ENCODE results near the gene GAB1.

Gene GAB1

DNA sequence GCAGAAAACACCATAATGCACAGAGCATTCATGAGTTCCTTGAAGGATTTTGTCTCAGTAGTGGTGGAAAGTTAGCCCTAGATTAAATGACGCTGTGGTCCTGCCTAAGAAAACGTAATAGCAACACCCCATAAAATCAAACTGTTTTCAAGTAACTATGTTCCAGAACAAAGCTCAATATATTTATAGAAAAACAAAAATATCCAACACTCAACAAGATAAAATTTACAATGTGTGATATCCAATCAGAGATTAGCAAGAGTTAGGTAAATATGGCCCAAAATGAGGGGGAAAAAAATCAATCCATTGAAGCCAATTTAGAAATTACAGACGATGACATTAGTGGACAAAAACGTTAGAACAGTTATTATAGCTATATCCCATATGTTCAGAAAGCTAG is 9.9 kb upstream of the GAB1 start:
- no peak for DNase-seq
- Mint-ChIP-seq H3K9me3 (no peaks in the 10 kb centered on the region), H3K4me3 (no peak overlapping the region), H3K27me3 (ENCODE audit: low read depth, poor library complexity) (peaks cover 9% of the 10 kb centered on the region), H3K36me3 (ENCODE audit: low read depth) (no peaks in the 10 kb centered on the region), H3K4me1 (no peaks in the 10 kb centered on the region), H3K27ac (no peak overlapping the region)
- no peak for TF ChIP-seq CTCF (IDR thresholded peaks at IDR 0.05)

DNA sequence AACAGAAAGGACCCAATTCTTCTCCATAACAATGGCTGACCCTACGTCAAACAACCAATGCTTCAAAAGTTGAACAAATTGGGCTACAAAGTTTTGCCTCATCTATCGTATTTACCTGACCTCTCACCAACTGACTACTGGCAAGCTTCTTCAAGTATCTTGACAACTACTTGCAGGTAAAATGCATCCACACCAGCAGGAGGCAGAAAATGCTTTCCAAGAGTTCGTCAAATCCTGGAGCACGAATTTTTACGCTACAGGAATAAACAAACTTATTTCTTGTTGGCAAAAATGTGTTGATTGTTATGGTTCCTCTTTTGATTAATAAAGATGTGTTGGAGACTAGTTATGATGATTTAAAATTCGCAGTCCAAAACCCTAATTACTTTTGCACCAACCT is 6.7 kb upstream of the GAB1 start:
- Mint-ChIP-seq H3K4me1 (no peaks in the 10 kb centered on the region), H3K4me3 (no peak overlapping the region), H3K36me3 (ENCODE audit: low read depth) (no peaks in the 10 kb centered on the region), H3K27ac (no peak overlapping the region), H3K9me3 (peaks cover 5% of the 10 kb centered on the region), H3K27me3 (ENCODE audit: low read depth, poor library complexity) (peaks cover 7% of the 10 kb centered on the region)
- no peak for DNase-seq
- TF ChIP-seq CTCF (IDR thresholded peaks at IDR 0.05): no peak

GRCh38 chr4:143335979-143336780 is 496 bp upstream of the GAB1 start:
- Mint-ChIP-seq H3K4me1 (peaks cover 28% of the 10 kb centered on the region), H3K9me3 (peaks cover 5% of the 10 kb centered on the region), H3K36me3 (ENCODE audit: low read depth) (peaks cover 5% of the 10 kb centered on the region), H3K27me3 (ENCODE audit: low read depth, poor library complexity) (peaks cover 4% of the 10 kb centered on the region), H3K27ac (peak overlapping the region; percentile 94), H3K4me3 (peak overlapping the region; percentile 100)
- no peak for TF ChIP-seq CTCF (IDR thresholded peaks at IDR 0.05)
- peak; percentile 86 for DNase-seq

- peaks cover 4% of the 10 kb centered on the region for H3K27me3 Mint-ChIP-seq (ENCODE audit: low read depth, poor library complexity)
- H3K27ac Mint-ChIP-seq: peak overlapping the region; percentile 92
- no peak for TF ChIP-seq CTCF (IDR thresholded peaks at IDR 0.05)
- H3K9me3 Mint-ChIP-seq: peaks cover 5% of the 10 kb centered on the region
- H3K36me3 Mint-ChIP-seq (ENCODE audit: low read depth): peaks cover 10% of the 10 kb centered on the region
- H3K4me1 Mint-ChIP-seq: peaks cover 28% of the 10 kb centered on the region
- peak; percentile 29 for DNase-seq
- peak overlapping the region; percentile 100 for H3K4me3 Mint-ChIP-seq
These were observed 1.1 kb downstream of the GAB1 start for GRCh38 chr4:143337600-143338287.

- Mint-ChIP-seq H3K4me3 (peak overlapping the region; percentile 100), H3K9me3 (peaks cover 5% of the 10 kb centered on the region), H3K4me1 (peaks cover 30% of the 10 kb centered on the region), H3K27ac (no peak overlapping the region), H3K27me3 (ENCODE audit: low read depth, poor library complexity) (peaks cover 4% of the 10 kb centered on the region), H3K36me3 (ENCODE audit: low read depth) (peaks cover 10% of the 10 kb centered on the region)
- no peak for TF ChIP-seq CTCF (IDR thresholded peaks at IDR 0.05)
- DNase-seq: no peak
These were observed 1.6 kb downstream of the GAB1 start for GRCh38 chr4:143338313-143338712.

Data from nephron progenitor cell (in vitro differentiated cells).